COLO829 (cell line): Measurements from ENCODE around the gene OR4C46.
"Not testable (repeated sequence)": the region's sequence is repeated elsewhere in the genome, so short reads cannot be mapped to it uniquely, and the experiment has no call there.

Experiments
- DNase-seq: peaks from one replicate; pipeline ENCODE4 v3.0.0; 2012; ENCODE audit warnings: low spot score

Gene OR4C46

GRCh38 chr11:54603898-54604297 lies at the start of gene OR4C46:
Gene OR4C46 (minus strand): TSS chr11:54603998. CDS start chr11:54603998, 0 bp downstream.
- DNase-seq: no peak

- DNase-seq: not testable (repeated sequence)
Measured at GRCh38 chr11:54645606-54646005, 41.8 kb upstream of the OR4C46 start.

GRCh38 chr11:54561439-54561838 lies 42.4 kb downstream of the OR4C46 start:
- DNase-seq: not testable (repeated sequence)

- DNase-seq: no peak
Measured at GRCh38 chr11:54558919-54559318, 44.9 kb downstream of the OR4C46 start.

GRCh38 chr11:54558407-54558806 lies 45.4 kb downstream of the OR4C46 start:
- DNase-seq: no peak
